Stimulated activated CD4-positive, alpha-beta T cell treated with anti-CD3 and anti-CD28 coated beads, Interleukin-4, amount 100 ng/mL, for 48 hours (primary cell): Measurements from ENCODE around the gene HOMER2.

Source experiments
- DNase-seq, 2 donors: peaks; one replicate each; pipeline ENCODE4 v3.0.0-alpha.2; 2020; ENCODE audit warnings: low read depth in 2 of 2

HOMER2 gene

DNA sequence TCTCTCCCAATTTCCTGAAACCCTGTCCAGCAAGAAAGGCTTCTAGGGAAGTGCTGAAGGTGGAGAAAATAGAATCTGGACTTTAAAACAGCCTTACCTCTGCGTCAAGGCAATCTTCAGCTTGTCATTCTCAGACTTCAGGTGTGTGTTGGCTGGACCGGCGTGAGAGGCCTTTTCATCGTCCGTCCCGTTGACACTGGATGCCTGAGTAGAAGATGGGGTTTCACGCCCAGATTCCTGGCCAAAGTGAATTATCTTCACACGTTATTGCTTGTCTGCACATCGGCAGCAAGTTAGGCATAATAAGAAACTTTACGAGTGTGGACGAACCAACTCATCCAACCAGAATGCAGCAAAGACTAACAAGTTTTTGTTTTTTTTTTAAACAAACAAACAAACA lies 93.6 kb downstream of the HOMER2 start:
- DNase-seq, result no peak

DNA sequence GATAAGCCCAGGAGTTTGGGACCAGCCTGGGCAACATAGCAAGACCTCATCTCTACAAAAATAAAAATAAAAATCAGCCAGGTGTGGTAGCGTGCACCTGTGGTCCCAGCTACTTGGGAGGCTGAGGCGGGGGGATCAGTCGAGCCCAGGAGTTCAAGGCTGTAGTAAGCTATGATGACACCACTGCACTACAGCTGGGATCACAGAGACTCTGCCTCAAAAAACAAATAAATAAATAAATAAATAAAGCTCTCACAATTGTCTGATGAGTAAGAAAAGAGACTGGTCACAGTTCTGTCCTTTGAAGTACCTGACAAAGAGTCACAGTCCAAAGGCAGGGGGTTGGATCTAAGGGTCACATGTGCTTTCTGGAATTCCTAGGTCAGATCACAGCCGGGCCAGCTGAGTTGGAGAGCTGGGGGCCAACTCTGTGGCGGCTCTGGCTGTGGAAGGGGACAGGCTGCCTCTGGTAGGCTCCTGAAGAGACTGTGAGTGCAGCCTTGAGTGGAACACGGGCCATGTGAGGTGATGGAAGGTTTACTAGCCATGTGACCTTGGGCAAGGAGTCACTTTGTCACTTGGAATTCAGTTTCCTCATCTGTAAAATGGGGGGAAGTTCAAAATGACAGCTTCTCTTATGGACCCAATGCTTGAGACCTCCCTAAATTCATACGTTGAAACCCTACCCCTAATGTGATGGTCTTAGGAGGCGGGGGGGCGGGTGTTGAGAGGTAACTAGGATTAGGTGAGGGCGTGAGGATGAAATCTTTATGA lies 95.9 kb downstream of the HOMER2 start:
- DNase-seq, result no peak

DNA sequence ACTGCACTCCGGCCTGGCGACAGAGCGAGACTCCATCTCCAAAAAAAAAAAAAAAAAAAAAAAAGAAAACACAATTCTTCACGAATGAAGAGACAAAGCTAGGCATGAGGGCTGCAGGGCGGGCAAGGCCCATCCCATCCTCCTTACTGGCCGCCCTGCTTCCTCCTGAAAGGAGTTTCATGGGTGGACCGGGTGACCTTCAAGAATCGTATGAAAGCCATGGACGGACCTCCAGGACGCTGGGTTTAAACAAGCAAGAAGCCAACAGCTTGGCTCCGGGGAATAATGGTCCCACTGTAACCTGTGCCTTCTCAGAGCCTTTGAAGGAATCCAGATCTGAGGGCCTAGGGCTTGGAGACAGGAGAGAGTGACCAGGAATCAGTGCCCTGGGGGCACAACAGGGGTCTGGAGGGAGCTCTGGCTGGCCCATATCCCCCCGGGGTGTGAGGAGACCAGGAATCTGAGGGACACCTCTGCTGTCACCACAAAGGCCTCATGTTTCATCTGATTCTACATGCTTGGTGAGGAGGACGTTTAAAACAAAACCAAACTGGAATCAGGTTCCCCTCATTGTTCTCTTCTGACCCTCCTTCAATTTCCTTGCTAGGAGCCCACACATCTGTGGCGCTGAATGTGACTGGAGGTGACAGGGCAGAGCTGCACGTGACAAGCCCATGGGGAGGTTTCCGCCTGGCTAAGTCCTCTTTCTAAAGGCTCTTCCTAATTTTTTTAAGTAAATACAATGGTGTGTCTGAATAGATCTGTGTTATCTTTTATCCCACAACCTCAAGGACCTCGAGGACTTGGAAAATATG lies 97.0 kb downstream of the HOMER2 start:
- no peak for DNase-seq

GRCh38 chr15:82854554-82854953 lies 98.0 kb downstream of the HOMER2 start:
- no peak for DNase-seq

DNA sequence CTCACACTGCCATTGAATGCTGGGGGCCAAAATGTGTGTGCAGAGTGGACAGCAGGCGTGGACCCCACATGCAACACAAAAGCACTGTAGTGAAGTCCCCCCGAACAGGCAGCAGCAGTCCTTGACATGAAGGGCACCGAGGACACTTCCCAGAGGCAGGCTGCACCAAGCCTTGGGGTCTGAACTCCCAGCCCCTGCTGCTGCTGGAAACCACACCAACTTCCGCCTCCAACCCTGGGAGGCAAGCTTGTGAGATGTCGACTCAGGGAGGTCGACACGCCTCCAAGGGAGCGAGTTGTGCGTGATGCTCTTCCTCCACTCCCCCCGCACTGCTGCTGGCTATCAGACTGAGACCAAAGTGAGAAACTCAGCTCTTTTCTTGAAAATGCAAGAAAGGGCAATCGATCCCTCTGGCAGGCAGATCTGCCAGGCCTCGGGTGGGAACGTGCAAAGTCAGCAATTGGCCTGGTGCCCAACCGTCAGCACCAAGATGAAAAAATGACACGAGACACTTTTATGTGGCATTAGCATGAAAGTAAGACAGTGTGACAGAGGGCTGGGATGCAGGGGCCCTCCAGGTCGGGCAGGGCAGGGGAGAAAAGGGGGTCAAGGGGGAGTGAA lies 99.5 kb downstream of the HOMER2 start:
- DNase-seq, result no peak

GRCh38 chr15:82851981-82852511 lies 100.5 kb downstream of the HOMER2 start:
- no peak for DNase-seq

- no peak for DNase-seq
Observed at GRCh38 chr15:82851306-82851850, 101.1 kb downstream of the HOMER2 start.

GRCh38 chr15:82850731-82851130 lies 101.8 kb downstream of the HOMER2 start:
- DNase-seq, result no peak

GRCh38 chr15:82849556-82850512 lies 102.7 kb downstream of the HOMER2 start:
- peak; percentile 34 for DNase-seq

DNA sequence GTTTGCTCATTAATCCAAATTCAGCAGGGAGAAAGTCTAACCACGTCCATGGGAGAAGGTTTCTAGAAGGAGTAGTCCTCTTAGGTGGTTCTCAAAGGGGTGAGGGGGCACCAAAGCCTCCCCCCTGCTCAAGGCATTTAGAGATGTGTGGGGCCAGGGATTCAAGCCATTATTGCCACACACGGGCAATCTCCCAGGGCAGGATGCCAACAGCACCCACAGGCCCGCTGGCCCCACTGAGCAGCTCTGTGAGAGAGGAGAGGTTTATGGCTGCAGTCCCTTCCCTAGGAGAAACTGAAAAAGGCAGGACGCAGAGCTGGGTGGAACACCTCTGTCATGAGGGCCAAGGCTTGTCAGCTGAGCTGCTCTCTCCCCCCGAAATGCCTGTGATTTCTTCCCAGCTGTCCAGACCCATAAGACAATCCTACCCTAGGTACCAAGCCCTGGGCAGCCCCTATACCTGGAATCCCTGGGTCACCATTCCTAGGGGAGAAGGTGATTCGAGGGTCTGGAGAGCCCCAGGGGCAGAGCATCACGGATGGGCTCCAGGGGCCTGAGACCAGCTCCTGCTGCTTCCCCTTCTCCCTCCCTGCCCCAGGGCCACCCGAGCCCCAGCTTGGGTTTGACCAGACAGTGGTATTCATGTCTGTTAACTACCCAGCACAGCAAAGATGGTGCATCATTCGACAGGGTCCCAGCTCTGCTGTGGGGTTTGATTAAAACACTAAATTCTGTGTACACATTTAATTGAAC lies 104.1 kb downstream of the HOMER2 start:
- DNase-seq, result no peak

DNA sequence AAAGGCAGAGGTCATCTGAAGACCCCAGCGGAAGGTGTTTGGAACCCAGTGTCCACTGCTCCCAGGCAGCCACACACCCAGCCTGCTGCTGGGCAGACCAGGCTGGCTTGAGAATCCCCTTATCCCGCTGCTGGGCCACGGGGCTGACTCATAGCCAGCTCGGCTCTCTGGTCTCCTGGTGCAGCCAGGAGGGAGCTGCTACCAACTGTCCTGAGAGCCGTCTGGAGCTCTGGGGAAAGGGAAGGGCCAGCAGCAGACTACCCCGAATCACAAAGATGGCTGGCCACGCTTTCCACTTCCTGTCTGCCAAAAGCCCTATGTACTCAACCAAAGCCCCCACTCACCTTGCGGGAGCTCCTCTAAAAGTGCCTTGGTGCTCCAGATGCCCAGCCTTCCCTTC lies 104.8 kb downstream of the HOMER2 start:
- DNase-seq, result no peak

- no peak for DNase-seq
Observed at GRCh38 chr15:82846621-82847020, 105.9 kb downstream of the HOMER2 start.

GRCh38 chr15:82845686-82846085 lies 106.8 kb downstream of the HOMER2 start:
- DNase-seq, result no peak

- no peak for DNase-seq
Observed at GRCh38 chr15:82843566-82843965, 109.0 kb downstream of the HOMER2 start.

GRCh38 chr15:82840166-82840565 lies 112.4 kb downstream of the HOMER2 start:
- no peak for DNase-seq

DNA sequence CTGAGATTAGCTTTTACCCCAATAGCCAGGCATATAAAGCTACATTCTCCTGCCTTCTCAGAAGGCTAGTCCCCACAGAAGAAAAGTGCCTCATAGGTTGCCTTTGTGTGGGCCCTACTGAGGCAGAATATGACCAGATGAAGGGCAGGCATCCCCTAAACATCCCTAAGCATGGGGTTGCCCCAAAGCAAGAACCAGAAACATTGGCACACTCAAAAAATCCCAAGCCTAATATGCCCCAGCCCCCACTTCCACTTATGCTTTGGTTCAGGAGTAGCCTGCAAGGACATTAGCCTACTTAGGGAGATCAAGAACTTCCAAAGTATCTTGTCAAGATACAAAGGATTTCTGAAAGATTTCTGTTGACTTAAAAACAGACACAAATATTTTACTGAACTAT lies 113.4 kb downstream of the HOMER2 start:
- no peak for DNase-seq

- no peak for DNase-seq
Observed at GRCh38 chr15:82838096-82838735, 114.3 kb downstream of the HOMER2 start.

GRCh38 chr15:82835391-82835917 lies 117.1 kb downstream of the HOMER2 start:
- DNase-seq, result no peak

GRCh38 chr15:82833362-82833682 lies 119.2 kb downstream of the HOMER2 start:
- no peak for DNase-seq
